HUES64 (cell line): Measurements from ENCODE around the gene ZNF217. TPM values are rescaled to one million over a fixed set of nuclear protein-coding genes. Genes with fewer than 3 reads are reported as not detected.
"Not testable (repeated sequence)": the region's sequence is repeated elsewhere in the genome, so short reads cannot be mapped to it uniquely, and the experiment has no call there.

Experiments
- H3K27ac ChIP-seq: 2 replicates; pipeline ENCODE4 v1.7.0; 2013; ENCODE audit warnings: low read depth, low read length, inconsistent platforms
- H3K27me3 ChIP-seq: 2 replicates; pipeline ENCODE4 v1.6.1; 2013; ENCODE audit warnings: mild to moderate bottlenecking, low read length; ENCODE audit not compliant: insufficient read depth
- H3K36me3 ChIP-seq: 2 replicates; pipeline ENCODE4 v1.6.1; 2013; ENCODE audit warnings: mild to moderate bottlenecking, low read length; ENCODE audit not compliant: insufficient read depth
- H3K4me1 ChIP-seq: 2 replicates; pipeline ENCODE4 v1.6.1; 2013; ENCODE audit warnings: mild to moderate bottlenecking, low read length, moderate library complexity; ENCODE audit not compliant: insufficient read depth
- H3K4me3 ChIP-seq: 2 replicates; pipeline ENCODE4 v1.5.1; 2013; ENCODE audit warnings: mild to moderate bottlenecking, low read length, moderate library complexity
- H3K9ac ChIP-seq: 2 replicates; pipeline ENCODE4 v1.6.1; 2013; ENCODE audit warnings: mild to moderate bottlenecking, low read depth, low read length
- H3K9me3 ChIP-seq: 2 replicates; pipeline ENCODE4 v1.6.1; 2013; ENCODE audit warnings: low read depth, low read length; ENCODE audit not compliant: insufficient read depth
- WGBS: fragments of 150-250, 120-280 bp; methylation state at CpG from one replicate; pipeline ENCODE4 v1.1.7; 2013; ENCODE audit warnings: missing lambda C conversion rate; 5-methylcytosine and 5-hydroxymethylcytosine counted together
- polyA plus RNA-seq, 2 experiments: library from polyadenylated mRNA; stranded (reverse); fragments of 50-300 nt; gene quantifications; one replicate each; pipeline ENCODE4 v1.2.3, GENCODE V29; 2013

Gene ZNF217
- 33.1 TPM for polyA plus RNA-seq (2013, experiment 1 of 2)
- polyA plus RNA-seq (2013, experiment 2 of 2) = 40.0 TPM

DNA sequence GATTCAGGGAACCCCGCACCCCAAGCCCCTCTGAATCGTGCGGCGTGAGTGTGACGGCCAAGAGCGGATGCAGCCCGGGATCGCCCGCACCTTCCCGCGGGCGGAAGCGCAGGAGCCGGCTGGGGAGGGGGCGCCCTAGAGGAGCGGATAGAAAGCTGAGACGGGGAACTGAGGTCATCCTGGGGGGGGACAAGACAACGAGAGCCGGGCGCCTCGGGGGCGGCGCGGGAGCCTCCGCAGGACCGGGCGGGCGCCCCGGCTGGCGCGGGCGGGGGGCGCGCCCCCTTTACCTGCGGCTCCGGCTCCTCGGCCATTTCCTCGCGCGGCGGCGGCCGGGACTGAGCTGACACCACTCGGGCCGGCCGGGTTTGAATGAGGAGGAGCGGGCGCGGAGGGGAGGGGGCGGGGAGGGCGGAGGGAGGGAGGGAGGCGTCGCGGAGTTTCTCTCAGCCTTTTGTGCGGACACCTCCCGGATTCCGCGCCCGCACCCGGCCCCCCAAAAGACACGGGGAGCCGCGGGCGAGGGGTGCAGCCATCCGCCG, at the start of gene ZNF217:
Gene ZNF217 (minus strand): TSS at position 374 of the 542 bp plus-strand sequence. CDS start 11,013 bp downstream, outside the sequence.
- H3K9me3 ChIP-seq, H3K27me3 ChIP-seq, H3K36me3 ChIP-seq: not testable (repeated sequence)
- Histone ChIP-seq H3K27ac (peak within 1 kb of the TSS; percentile 95), H3K4me1 (peaks cover 61% of the 10 kb centered on the region), H3K9ac (peak within 1 kb of the TSS; percentile 93), H3K4me3 (peak within 1 kb of the TSS; percentile 89)
- 2% methylated on average over 66 of the region's 66 CpGs for WGBS

DNA sequence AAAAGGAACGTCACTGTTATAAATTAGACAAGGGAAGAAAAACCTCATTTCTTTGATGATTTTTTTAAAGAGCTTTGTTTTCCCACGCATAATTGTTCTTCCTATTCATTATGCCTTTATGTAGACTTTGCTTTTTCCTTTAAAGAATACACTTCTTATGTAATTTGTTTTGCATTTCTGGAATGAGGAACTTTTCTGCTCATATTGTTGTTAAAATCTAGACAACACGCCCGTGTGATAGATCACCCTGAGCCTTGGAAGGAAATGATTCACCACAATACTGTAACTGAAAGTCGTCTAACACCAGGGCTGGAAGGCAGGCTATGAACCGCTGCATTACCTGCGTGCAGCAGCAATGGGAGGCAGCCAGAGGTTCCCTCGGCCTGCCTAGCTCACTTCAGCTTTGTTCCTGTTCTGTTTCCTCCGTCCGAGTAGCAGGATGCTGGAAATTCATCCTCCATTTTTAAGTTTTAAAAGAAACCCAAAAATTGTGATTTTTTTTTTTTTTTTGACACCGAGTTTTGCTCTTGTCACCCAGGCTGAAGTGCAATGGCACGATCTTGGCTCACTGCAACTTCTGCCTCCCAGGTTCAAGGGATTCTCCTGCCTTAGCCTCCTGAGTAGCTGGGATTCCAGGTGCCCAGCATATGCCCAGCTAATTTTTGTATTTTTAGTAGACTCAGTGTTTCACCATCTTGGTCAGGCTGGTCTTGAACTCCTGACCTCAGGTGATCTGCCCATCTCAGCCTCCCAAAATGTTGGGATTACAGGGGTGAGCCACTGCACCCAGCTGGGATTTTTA, 49.6 kb upstream of the ZNF217 start:
- 64% methylated on average over 11 of the region's 12 CpGs for WGBS
- no peaks in the 10 kb centered on the region for H3K36me3 ChIP-seq
- H3K27ac ChIP-seq = no peak overlapping the region
- H3K4me3 ChIP-seq = no peak overlapping the region
- no peaks in the 10 kb centered on the region for H3K9me3 ChIP-seq
- no peaks in the 10 kb centered on the region; the same call in 1 of the 2 replicates for H3K27me3 ChIP-seq
- H3K9ac ChIP-seq = no peak overlapping the region
- H3K4me1 ChIP-seq = peaks cover 9% of the 10 kb centered on the region

DNA sequence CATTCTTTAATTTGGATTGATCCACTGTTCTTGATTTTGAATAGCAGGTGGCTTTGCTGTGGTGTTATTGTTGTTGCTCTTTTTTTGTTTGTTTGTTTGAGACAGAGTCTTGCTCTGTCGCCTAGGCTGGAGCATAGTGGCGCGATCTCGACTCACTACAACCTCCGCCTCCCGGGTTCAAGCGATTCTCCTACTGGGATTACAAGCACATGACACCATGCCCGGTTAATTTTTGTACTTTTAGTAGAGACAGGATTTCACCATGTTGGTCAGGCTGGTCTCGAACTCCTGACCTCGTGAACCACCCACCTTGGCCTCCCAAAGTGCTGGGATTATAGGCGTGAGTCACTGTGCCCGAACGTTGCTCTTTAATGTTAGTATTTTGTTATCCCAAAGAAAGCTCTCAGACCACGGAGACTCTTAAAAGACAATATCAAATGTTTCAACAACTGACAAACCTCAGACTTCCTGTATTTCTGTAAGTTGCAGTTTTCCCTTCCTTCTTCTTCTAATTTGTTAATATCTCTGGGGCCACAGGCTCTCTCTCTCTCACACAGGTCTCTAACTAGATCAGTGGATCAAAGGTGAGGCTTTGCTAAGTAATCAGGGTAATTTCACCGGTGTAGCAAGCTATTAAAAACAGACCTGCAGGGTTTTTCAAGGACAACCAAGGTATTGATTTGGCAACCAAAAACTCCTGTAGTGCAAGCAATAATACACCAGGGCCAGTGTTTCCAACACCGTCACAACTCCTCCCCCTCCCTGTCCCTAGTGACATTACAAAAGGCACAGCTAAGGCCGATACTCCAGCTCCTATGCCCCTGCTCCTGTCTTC, 48.8 kb upstream of the ZNF217 start:
- Histone ChIP-seq H3K4me3 (no peak overlapping the region), H3K9ac (no peak overlapping the region), H3K4me1 (peaks cover 9% of the 10 kb centered on the region), H3K9me3 (no peaks in the 10 kb centered on the region), H3K27ac (no peak overlapping the region), H3K27me3 (no peaks in the 10 kb centered on the region; the same call in 1 of the 2 replicates), H3K36me3 (no peaks in the 10 kb centered on the region)
- 78% methylated on average over 17 of the region's 17 CpGs for WGBS

DNA sequence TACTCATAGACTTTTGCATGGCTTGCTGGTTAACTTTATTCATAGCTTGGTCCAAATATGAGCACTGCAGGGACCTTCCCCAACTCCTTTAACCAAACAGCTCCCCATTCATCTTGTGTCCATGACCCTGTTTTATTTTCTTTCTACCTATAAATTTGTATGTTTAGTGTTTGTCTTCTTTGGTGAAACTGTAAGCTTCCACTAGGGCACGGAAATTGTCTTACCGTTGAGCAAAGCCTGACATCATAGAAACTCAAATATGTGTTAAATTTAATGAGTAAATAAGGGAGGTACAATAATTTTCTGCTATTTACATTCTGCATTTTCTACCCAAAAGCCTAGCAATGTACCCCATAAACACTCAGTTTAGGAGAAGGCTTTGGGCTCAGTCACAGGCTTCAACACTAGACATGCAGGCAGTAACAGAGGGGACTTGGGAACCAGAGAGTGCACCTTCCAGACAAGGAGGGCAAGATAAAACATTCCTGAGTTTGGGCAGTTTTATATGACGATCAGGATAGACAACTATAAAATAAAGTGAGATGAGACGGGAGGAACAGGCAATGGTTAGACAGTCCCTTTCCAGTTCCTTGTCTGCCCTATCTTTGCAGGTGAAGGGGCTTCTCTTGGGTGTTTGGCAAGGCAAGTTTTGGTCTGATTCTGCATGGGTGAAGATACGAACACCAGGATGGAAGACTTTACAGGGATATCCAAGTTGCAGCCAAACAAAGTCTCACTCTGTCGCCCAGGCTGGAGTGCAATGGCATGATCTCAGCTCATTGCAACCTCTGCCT, 46.2 kb upstream of the ZNF217 start:
- H3K27ac ChIP-seq = no peak overlapping the region
- H3K27me3 ChIP-seq = no peaks in the 10 kb centered on the region; the same call in 1 of the 2 replicates
- 98% methylated on average over 6 of the region's 6 CpGs for WGBS
- H3K4me3 ChIP-seq = no peak overlapping the region
- H3K36me3 ChIP-seq = no peaks in the 10 kb centered on the region
- H3K9ac ChIP-seq = no peak overlapping the region
- H3K4me1 ChIP-seq = peaks cover 9% of the 10 kb centered on the region
- H3K9me3 ChIP-seq = no peaks in the 10 kb centered on the region

DNA sequence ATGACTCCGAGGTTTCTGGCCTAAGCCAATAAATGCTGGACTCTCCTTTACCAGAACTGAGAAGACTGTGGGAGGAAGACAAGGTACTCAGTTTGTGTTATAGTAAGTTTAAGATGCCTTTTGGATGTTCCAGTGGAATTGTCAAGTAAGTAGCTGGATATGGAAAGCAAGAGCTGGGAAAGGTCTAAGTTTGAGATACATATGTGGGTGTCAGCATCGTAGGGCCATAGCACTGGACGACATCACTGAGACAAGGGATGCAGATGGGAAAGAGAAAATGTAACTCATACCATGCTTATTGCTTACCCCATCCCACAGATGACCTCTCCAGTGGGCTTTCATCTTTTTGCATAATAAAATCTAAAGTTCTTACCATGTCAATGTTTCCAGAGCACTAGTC, 45.5 kb upstream of the ZNF217 start:
- peaks cover 9% of the 10 kb centered on the region for H3K4me1 ChIP-seq
- no peak overlapping the region for H3K4me3 ChIP-seq
- no peaks in the 10 kb centered on the region for H3K9me3 ChIP-seq
- no peaks in the 10 kb centered on the region; the same call in 1 of the 2 replicates for H3K27me3 ChIP-seq
- H3K27ac ChIP-seq = no peak overlapping the region
- no peaks in the 10 kb centered on the region for H3K36me3 ChIP-seq
- 96% methylated on average over 3 of the region's 3 CpGs for WGBS
- no peak overlapping the region for H3K9ac ChIP-seq

DNA sequence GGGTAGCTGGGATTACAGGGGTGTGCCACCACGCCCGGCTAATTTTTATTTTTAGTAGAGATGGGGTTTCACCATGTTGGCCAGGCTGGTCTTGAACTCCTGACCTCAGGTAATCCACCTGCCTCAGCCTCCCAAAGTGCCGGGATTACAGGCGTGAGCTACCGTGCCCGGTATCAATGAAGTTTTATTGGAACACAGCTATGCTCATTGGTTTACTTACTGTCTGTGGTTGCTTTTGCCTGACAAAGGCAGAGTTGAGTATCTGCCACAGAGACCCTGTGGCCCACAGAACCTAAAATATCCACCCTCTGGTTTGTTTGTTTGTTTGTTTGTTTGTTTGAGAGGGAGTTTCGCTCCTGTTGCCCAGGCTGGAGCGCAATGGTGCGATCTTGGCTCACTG, 43.7 kb upstream of the ZNF217 start:
- H3K9me3 ChIP-seq, H3K36me3 ChIP-seq, H3K27ac ChIP-seq, H3K4me3 ChIP-seq, H3K9ac ChIP-seq, H3K4me1 ChIP-seq, H3K27me3 ChIP-seq: not testable (repeated sequence)
- WGBS = 94% methylated on average over 9 of the region's 9 CpGs

DNA sequence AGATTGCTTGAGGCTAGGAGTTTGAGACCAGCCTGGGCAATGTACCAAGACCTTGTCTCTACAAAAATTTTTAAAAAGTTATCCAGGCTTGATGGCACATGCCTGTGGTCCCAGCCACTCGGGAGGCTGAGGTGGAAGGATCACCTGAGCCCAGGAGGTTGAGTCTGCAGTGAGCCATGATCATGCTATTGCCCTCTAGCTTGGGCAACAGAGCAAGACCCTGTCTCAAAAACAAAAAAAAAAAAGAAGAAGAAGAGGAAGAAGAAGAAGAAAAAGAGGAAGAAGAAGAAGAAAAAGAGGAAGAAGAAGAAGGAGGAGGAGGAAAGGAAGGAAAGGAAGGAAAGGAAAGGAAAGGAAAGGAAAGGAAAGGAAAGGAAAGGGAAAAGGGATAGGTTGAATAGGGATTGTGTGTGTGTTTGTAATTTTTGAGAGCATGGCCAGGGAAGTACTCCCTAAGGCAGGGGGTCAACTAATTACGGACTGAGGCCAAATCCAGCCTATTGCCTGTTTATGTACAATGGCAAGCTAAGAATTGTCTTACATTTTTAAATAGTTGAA, 43.0 kb upstream of the ZNF217 start:
- WGBS = 92% methylated on average over 2 of the region's 2 CpGs
- H3K27ac ChIP-seq = no peak overlapping the region

DNA sequence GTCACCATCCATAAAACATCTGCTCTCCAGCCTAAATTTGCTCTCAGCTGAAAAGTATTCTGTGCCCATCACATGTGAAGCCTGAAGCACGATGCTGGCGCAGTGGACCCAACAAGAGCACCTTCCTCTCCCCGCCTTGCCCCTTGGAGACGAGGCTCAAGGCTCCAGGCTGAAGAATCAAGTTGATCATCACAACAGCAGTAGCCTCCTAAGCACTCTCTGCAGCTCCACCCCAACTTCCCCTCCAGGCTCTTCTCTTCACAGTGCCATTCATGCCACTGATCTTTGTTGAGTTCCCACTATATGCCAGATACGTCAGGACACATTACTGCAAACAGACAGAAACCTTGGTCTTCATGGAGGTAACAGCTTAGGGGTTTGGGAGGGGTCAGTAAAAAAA, 41.6 kb upstream of the ZNF217 start:
- Histone ChIP-seq H3K27ac (no peak overlapping the region), H3K4me1 (no peaks in the 10 kb centered on the region), H3K9me3 (no peaks in the 10 kb centered on the region), H3K4me3 (no peak overlapping the region), H3K9ac (no peak overlapping the region), H3K27me3 (no peaks in the 10 kb centered on the region; the same call in 1 of the 2 replicates), H3K36me3 (no peaks in the 10 kb centered on the region)
- 92% methylated on average over 5 of the region's 5 CpGs for WGBS

More for the DNA sequence above, 43.0 kb upstream of the ZNF217 start:
- H3K27me3 ChIP-seq = no peaks in the 10 kb centered on the region; the same call in 1 of the 2 replicates
- no peak overlapping the region for H3K9ac ChIP-seq
- H3K36me3 ChIP-seq = no peaks in the 10 kb centered on the region
- no peak overlapping the region for H3K4me3 ChIP-seq
- H3K9me3 ChIP-seq = no peaks in the 10 kb centered on the region
- no peaks in the 10 kb centered on the region for H3K4me1 ChIP-seq

DNA sequence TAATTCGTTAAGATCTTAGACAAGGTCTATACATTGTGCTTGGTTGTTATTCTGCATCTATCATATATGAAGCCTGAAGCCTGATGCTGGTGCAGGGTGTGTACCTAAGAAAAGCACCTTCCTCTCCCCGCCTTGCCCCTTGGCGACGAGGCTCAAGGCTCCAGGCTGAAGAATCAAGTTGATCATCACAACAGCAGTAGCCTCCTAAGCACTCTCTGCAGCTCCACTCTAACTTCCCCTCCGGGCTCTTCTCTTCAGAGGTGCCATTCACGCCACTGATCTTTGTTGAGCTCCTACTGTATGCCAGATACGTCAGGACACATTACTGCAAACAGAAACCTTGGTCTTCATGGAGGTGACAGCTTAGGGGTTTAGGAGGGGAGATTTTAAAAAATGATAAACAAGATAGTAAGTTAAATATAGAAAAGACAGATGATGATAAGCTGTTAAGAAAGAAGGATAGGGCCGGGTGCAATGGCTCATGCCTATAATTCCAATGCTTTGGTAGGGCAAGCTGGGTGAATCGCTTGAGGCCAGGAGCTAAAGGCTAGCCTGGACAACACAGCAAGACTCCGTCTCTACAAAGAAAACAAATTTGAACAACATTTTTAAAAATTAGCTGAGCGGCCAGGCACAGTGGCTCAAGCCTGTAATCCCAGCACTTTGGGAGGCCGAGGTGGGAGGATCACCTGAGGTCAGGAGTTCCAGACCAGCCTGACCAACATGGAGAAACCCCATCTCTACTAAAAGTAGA, 38.4 kb upstream of the ZNF217 start:
- whole genome bisulfite sequencing = 91% methylated on average over 12 of the region's 12 CpGs
- Histone ChIP-seq H3K4me1 (no peaks in the 10 kb centered on the region), H3K9ac (no peak overlapping the region), H3K27ac (no peak overlapping the region), H3K27me3 (no peaks in the 10 kb centered on the region), H3K9me3 (no peaks in the 10 kb centered on the region), H3K36me3 (no peaks in the 10 kb centered on the region), H3K4me3 (no peak overlapping the region)

DNA sequence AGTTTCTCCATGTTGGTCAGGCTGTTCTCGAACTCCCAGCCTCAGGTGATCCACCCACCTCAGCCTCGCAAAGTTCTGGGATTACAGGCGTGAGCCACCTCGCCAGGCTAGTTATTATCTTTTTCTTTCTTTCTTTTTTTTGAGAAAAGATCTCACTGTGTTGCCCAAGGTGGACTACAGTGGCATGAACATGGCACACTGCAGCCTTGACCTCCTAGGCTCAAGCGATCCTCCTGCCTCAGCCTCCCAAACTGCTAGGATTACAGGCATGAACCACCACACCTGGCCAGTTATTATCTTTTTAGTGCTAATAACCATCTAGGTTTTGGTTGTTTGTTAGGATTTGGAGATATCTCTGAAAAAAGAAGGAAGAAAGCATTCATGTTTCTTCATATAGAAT, 35.8 kb upstream of the ZNF217 start:
- 93% methylated on average over 4 of the region's 5 CpGs for WGBS
- Histone ChIP-seq H3K9me3 (no peaks in the 10 kb centered on the region), H3K9ac (no peak overlapping the region), H3K36me3 (no peaks in the 10 kb centered on the region), H3K4me1 (no peaks in the 10 kb centered on the region), H3K27me3 (no peaks in the 10 kb centered on the region), H3K4me3 (no peak overlapping the region), H3K27ac (no peak overlapping the region)
